Activated CD8-positive, alpha-beta T cell treated with anti-CD3 and anti-CD28 coated beads for 36 hours (primary cell): ENCODE data around the gene MFSD6L. TPM values are rescaled to one million over a fixed set of nuclear protein-coding genes. Genes with fewer than 3 reads are reported as not detected.

Experiments
- ATAC-seq: fragments of 200-7000 bp; cut with Tn5 transposase; one replicate; pipeline ENCODE4 v1.10.0; 2021; ENCODE audit warnings: mild to moderate bottlenecking, moderate library complexity
- CTCF ChIA-PET: fragments of 350-600 bp; sonication (Branson Sonifier 250); formaldehyde crosslinking; loops from one replicate; lab custom pipeline; 2021; ENCODE audit warnings: antibody characterized with exemption; lab: Charles Lee
- POLR2A ChIA-PET: fragments of 350-600 bp; sonication (Branson Sonifier 250); formaldehyde crosslinking; loops from one replicate; lab custom pipeline; 2021; ENCODE audit warnings: antibody characterized with exemption; lab: Charles Lee
- DNase-seq: peaks from one replicate; pipeline ENCODE4 v3.0.0-alpha.2; 2020
- H3K27ac Mint-ChIP-seq: one replicate; pipeline ENCODE4 v1.8.0; 2021; ENCODE audit warnings: mild to moderate bottlenecking, mixed read lengths
- H3K27me3 Mint-ChIP-seq: one replicate; pipeline ENCODE4 v1.8.0; 2021; ENCODE audit warnings: mixed read lengths
- H3K36me3 Mint-ChIP-seq: one replicate; pipeline ENCODE4 v1.8.0; 2021; ENCODE audit warnings: low read depth, mixed read lengths
- H3K4me1 Mint-ChIP-seq: one replicate; pipeline ENCODE4 v1.8.0; 2021; ENCODE audit warnings: low read depth, mixed read lengths
- H3K4me3 Mint-ChIP-seq: one replicate; pipeline ENCODE4 v1.8.0; 2021; ENCODE audit warnings: mild to moderate bottlenecking, moderate library complexity, mixed read lengths
- H3K9me3 Mint-ChIP-seq: one replicate; pipeline ENCODE4 v1.8.0; 2021; ENCODE audit warnings: mixed read lengths
- CTCF ChIP-seq: fragments of 200-600 bp; IDR thresholded peaks from one replicate; pipeline ENCODE4 v1.8.0; 2022; ENCODE audit warnings: antibody characterized with exemption, mild to moderate bottlenecking
- intact Hi-C: fragments of 100-400 bp; cut with micrococcal nuclease; formaldehyde crosslinking; loops from one replicate; pipeline ENCODE4 v1.10.0; 2022
- total RNA-seq, 2 experiments: library from RNA; stranded (reverse); gene quantifications; one replicate each; pipeline ENCODE4 v1.2.3, GENCODE V29; 2021

The MFSD6L gene
- total RNA-seq, 2 experiments from 2014 or later = 0.20 to 0.22 TPM

DNA sequence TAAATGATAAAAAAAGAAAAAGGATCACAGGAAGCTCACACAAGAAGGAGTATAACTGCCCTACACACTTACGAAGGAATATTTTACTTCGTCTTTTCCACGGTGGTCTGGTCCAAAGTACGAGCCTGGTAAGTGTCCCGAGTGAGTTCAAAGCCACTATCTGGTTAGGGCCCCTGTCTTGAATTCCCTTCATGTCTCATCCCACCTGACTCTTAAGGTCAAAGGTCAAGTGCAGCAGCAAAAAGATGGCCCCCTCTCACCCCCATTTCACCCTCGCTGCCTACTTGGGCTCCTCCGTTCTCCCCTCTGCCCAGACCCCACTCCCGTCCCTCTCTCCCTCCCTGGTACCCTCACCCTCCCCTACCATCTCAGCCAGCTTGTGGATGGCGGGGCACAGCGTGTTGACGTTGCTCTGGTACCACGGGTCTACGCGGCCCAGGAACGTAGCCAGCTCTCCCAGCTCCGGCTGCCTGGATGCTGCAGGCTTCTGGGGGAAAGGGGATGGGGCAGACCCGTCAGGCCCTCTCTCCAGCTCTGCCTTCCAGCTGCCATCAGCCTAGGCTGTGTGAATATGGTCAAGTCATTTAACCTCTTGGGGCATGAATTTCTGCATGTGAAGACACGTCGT is 27.8 kb upstream of the MFSD6L start:
- no peaks in the 10 kb centered on the region for H3K4me1 Mint-ChIP-seq
- H3K9me3 Mint-ChIP-seq = no peaks in the 10 kb centered on the region
- intact Hi-C loops = no loop called here
- TF ChIP-seq CTCF = no peak
- no peak overlapping the region for H3K4me3 Mint-ChIP-seq
- no peaks in the 10 kb centered on the region for H3K27me3 Mint-ChIP-seq
- POLR2A ChIA-PET = interaction anchor here (1.2 kb wide), 1 partner anchor 9 kb away, joined by 4 read pairs; no protein-coding TSS in a partner anchor
- no peak for DNase-seq
- no peak overlapping the region for H3K27ac Mint-ChIP-seq
- ATAC-seq = no peak
- CTCF ChIA-PET = interaction anchor here (3.4 kb wide), 1 partner anchor 41 kb away, joined by 19 read pairs; no protein-coding TSS in a partner anchor
- no peaks in the 10 kb centered on the region for H3K36me3 Mint-ChIP-seq

- CTCF ChIA-PET = interaction anchor here (1.0 to 3.4 kb wide), 2 partner anchors 40 to 69 kb away, joined by 3 to 19 read pairs; no protein-coding TSS in a partner anchor
- H3K9me3 Mint-ChIP-seq = no peaks in the 10 kb centered on the region
Observed at GRCh38 chr17:8825802-8826201, 26.6 kb upstream of the MFSD6L start.

GRCh38 chr17:8823279-8823678 is 24.1 kb upstream of the MFSD6L start:
- CTCF ChIA-PET = no interaction called here

More at GRCh38 chr17:8825802-8826201, 26.6 kb upstream of the MFSD6L start:
- no peaks in the 10 kb centered on the region for H3K36me3 Mint-ChIP-seq
- H3K27me3 Mint-ChIP-seq = no peaks in the 10 kb centered on the region
- H3K27ac Mint-ChIP-seq = no peak overlapping the region
- DNase-seq = no peak
- TF ChIP-seq CTCF = no peak
- intact Hi-C loops = no loop called here
- POLR2A ChIA-PET = no interaction called here
- no peak overlapping the region for H3K4me3 Mint-ChIP-seq
- no peaks in the 10 kb centered on the region for H3K4me1 Mint-ChIP-seq
- ATAC-seq = no peak

GRCh38 chr17:8822401-8823035 is 23.4 kb upstream of the MFSD6L start:
- ChIA-PET CTCF (interaction anchor here (1.2 kb wide), 1 partner anchor 10 kb away, joined by 4 read pairs; no protein-coding TSS in a partner anchor), POLR2A (no interaction called here)
- intact Hi-C loops = no loop called here
- no peak for ATAC-seq
- Mint-ChIP-seq H3K27ac (no peak overlapping the region), H3K27me3 (no peaks in the 10 kb centered on the region), H3K4me1 (no peaks in the 10 kb centered on the region), H3K9me3 (no peaks in the 10 kb centered on the region), H3K4me3 (no peak overlapping the region), H3K36me3 (no peaks in the 10 kb centered on the region)
- no peak for DNase-seq
- TF ChIP-seq CTCF = no peak

More at GRCh38 chr17:8823279-8823678, 24.1 kb upstream of the MFSD6L start:
- Mint-ChIP-seq H3K9me3 (no peaks in the 10 kb centered on the region), H3K27ac (no peak overlapping the region), H3K36me3 (no peaks in the 10 kb centered on the region), H3K4me1 (no peaks in the 10 kb centered on the region), H3K27me3 (no peaks in the 10 kb centered on the region), H3K4me3 (no peak overlapping the region)
- TF ChIP-seq CTCF = no peak
- POLR2A ChIA-PET = no interaction called here
- ATAC-seq = no peak
- DNase-seq = no peak
- intact Hi-C loops = no loop called here
